ENCODE results near the gene KRT6B.
"Not testable (repeated sequence)": the region's sequence is repeated elsewhere in the genome, so short reads cannot be mapped to it uniquely, and the experiment has no call there.

The KRT6B gene

GRCh38 chr12:52452101-52452500 lies at the start of gene KRT6B:
Gene KRT6B (minus strand): TSS chr12:52452146. CDS start chr12:52452078, 68 bp downstream.
- no peak for DNase-seq

DNA sequence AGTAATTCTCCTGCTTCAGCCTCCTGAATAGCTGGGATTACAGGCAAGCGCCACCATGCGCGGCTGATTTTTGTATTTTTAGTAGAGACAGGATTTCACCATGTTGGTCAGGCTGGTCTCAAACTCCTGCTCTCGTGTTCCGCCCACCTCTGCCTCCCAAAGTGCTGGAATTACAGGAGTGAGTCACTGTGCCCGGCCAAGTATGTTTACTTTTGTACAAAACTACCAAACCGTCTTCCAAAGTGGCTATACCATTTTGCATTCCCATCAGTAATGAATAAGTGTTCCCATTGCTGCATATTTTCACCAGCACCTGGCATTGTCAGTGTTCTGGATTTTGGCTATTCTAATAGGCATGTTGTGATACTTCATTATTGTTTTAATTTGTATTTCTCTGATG lies 49.5 kb upstream of the KRT6B start:
- no peak for DNase-seq

- not testable (repeated sequence) for DNase-seq
Measured at GRCh38 chr12:52500574-52500973, 48.6 kb upstream of the KRT6B start.

DNA sequence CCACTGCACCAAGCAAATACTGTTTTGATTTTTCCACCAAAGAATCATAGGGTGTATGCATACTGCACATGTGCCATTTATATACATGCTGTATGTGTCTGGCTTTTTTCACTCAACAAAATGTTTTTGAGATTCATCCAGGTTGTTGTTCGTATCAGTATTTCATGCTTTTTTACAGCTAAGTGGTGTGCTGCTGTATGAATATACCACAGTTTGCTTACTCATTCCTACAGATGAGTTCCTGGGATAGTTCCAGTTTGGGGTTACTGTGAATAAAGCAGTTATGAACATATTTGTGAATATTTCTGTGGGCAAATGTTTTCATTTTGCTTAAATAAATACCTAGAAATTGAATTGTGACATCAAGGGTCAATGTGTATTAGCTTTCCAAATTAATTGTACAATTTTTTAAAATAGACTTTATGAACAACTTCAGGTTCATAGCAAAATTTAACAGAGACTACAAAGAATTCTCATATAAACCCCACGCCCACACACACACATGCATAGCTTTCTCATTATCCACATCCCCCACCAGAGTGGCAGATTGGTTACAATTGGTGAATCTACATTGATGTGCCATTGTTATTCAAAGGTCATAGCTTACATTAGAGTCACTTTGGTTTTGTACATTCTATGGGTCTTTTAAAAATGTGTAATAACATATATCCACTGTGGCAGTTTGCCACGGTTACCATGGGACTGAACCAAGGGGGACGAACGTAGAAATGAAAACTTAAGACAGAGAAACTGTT lies 48.0 kb upstream of the KRT6B start:
- no peak for DNase-seq

DNA sequence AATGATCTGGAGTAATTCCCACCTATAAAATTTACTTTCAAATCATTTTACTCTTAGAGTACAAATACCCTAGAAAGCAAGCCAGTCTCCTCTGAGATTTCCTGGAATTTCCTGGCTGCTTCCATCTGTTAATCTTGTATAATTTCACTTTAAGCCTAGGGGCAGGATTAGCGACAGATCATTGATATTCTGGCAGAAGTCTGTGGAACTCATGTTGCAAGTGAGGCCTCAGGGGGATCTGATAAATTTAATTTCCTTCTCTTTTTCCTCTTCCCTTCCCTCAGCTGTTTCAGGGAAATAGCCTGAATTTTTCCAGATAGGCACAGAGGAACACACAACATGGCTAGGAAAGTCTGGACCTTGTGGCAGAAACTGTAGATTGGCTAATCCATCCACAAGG lies 47.0 kb upstream of the KRT6B start:
- no peak for DNase-seq

DNA sequence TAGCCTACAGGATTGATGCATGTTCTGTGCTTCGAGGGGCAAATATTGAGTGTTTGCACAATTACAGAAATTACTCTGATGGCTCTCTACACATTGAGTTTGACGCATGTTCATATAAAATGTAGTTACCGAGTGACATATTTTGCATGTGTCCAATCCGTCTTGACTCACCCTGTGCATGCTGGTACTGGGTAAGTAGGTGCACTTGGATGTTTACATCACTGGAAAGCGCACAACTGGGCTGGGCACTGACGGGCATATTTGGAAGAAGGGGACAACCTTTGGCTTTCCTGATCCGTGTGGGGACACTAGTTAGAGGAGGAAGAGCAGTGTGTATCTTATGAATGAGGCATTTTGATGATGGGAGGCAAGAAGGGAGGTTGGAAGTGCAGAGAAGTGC lies 46.0 kb upstream of the KRT6B start:
- no peak for DNase-seq

DNA sequence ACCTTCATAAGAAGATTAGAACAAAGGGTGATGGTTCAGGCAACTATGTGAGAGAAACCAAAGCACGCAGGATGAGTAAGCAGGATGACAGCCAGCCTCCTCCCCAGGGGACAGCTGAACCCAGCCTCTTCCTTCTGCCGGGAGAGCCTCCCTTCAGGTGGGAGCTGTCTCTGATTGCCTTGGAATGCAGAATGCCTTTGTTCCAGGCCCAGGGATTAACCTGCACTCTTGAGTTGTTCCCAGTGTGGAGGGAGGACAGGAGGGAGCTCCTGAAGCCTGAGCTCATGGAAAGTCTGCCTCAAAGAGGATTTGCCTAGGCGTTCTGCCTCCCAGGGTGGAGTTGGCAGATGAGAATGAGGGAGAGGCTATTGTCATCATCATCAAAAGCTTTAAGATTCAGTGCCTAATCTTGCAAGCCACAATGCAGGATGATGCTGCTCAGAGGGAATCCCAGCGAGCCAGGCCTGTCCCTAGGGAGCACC lies 44.7 kb upstream of the KRT6B start:
- no peak for DNase-seq

GRCh38 chr12:52496054-52496453 lies 44.1 kb upstream of the KRT6B start:
- DNase-seq: no peak

- no peak for DNase-seq
Measured at GRCh38 chr12:52495389-52495788, 43.4 kb upstream of the KRT6B start.

DNA sequence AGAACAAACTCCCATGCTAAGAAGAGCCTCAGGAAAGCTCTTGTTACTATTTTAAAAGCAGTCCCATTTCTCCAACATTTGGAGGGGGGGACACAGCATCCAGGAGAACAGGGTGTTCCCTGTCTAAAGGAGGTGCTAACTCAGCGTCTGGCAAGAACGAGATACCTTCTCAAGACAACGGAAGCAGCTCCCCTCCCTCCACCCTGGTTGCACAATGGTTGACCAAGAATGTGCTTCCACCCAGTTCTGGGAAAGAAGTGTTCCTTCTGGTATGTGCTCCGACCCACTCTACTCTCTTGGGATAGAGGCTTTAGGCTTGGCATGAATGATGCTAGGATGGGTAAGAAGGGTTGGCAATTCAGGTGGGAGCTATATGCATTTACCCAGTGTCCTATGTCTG lies 42.6 kb upstream of the KRT6B start:
- DNase-seq: no peak

- DNase-seq: no peak
Measured at GRCh38 chr12:52494100-52494499, 42.2 kb upstream of the KRT6B start.

DNA sequence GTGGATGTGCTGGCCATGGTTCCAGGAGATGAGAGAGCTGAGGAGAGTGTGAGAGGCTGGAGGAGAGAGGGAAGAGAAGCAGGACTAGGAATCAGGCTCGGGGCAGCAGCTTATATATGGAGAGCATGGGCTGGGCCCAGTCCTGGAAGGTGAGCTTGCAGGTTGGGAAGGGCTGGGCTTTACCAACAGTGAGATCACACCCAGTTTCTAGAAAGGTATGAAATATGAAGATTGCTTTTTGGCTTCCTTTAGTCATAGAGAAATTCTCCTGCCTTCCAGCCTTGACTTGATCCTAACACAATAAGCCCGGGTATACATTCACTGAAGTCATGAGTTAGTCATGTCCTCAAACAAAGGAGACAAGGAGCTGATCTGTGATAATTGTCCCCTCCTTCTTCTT lies 41.2 kb upstream of the KRT6B start, which contains the start of gene KRT6A:
Gene KRT6A (minus strand): TSS at position 86 of the 400 bp plus-strand sequence. CDS start 69 bp downstream, at position 17.
- DNase-seq: no peak

DNA sequence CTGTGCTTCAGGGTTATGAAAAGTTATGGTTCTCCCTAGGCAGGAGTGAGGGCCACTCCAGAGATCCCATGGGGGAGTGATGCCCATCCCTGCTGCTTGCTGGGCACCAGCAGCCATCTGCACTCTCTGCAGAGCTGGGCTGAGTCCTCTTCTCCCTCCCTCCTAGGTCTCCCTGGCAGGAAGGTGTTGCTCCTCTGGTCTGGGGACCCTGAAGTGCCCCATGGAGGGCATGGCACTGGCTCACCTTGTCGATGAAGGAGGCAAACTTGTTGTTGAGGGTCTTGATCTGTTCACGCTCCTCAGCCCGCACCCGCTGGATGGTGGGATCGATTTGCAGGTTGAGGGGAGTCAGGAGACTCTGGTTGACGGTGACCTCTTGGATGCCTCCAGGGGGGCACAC lies 40.5 kb upstream of the KRT6B start:
- not testable (repeated sequence) for DNase-seq

DNA sequence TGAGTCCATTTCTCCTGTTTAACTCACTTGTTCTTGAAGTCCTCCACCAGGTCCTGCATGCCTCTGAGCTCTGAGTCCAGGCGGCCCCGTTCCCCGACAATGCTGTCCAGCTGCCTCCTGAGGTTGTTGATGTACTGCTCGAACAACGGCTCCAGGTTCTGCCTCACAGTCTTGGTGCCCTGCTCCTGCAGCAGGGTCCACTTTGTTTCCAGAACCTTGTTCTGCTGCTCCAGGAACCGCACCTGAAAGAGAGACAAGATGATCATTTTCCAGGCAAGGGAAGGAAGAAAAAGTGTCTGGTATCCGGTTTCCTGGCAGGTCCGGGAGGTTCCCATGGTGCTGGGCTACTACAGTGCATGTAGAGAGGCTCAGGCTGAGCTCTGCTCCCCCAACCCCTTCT lies 39.5 kb upstream of the KRT6B start:
- DNase-seq: not testable (repeated sequence)

DNA sequence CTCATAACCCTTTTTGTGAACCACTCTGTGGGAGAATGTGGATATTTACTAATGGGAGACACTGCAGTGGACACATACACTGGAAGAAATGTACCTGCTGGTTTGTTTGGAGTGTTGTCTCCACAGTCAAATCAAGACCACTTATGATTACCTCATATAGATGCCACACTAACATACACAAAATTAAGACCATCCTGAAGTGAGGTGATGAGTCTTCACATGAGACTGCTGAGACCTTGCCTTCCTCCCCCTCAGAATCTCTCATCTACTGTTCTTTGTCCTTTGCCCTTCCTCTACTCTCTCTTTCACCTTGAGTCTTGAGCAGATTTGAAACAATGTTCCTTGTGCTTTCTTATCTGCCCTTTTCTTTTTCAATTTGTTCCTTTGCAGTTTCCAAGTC lies 36.8 kb upstream of the KRT6B start:
- no peak for DNase-seq

- DNase-seq: not testable (repeated sequence)
Measured at GRCh38 chr12:52487744-52488443, 35.9 kb upstream of the KRT6B start.

- no peak for DNase-seq
Measured at GRCh38 chr12:52487211-52487610, 35.3 kb upstream of the KRT6B start.

- no peak for DNase-seq
Measured at GRCh38 chr12:52486166-52487105, 34.5 kb upstream of the KRT6B start.

DNA sequence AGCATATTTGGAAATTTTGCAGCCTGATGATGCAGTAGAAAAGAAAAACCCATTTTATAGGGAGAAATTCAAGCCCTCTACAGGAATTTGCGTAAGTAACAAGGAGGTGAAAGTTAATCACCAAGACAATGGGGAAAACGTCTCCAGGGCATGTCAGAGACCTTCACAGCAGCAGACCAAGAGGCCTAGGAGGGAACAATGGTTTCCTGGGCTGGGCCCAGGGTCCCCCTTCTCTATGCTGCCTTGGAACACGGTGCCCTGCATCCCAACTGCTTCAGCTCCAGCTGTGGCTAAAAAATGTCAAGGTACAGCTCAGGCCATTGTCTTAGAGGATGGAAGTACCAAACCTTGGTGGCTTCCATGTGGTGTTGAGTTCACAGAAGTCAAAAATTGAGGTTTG lies 28.1 kb upstream of the KRT6B start:
- no peak for DNase-seq

- no peak for DNase-seq
Measured at GRCh38 chr12:52477651-52478050, 25.7 kb upstream of the KRT6B start.

DNA sequence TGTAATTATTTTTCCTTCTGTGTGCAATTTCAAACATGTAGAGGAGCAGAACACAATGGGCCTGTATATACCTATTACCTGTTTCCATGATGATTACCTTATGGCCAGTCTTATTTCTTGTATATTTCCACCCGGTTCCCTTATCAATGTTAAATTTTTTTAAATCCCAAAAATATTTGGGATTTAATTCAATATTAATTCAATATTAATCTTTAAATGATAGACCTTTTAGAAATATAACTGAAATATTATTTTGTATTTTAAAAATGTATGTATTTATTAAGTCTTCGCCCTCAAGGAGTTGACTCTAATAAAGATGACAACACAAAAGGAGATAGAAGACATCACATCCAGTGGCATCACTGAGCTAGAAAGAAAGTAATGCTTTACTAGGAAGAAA lies 22.3 kb upstream of the KRT6B start:
- DNase-seq: no peak

GRCh38 chr12:52473768-52474167 lies 21.8 kb upstream of the KRT6B start, which contains the start of gene KRT6C:
Gene KRT6C (minus strand): TSS chr12:52473805. CDS start chr12:52473737, 68 bp downstream.
- DNase-seq: no peak

- DNase-seq: no peak
Measured at GRCh38 chr12:52469853-52470252, 17.9 kb upstream of the KRT6B start.

Measured in cortex of kidney (tissue), 1 donor.